IMR-90 (cell line): Measurements from ENCODE around the gene HNRNPU. TPM values are rescaled to one million over a fixed set of nuclear protein-coding genes. Genes with fewer than 3 reads are reported as not detected.

Source experiments
- ATAC-seq: fragments of 200-7000 bp; cut with Tn5 transposase; 2 replicates; pipeline ENCODE4 v1.9.1; 2020; ENCODE audit warnings: low read depth, mild to moderate bottlenecking, moderate library complexity
- BruUV-seq: library from RNA; stranded (reverse); fragments of 400-500 nt; replicated peaks from 2 replicates; lab custom pipeline; 2021; lab: Mats Ljungman, UMichigan
- CTCF ChIA-PET: fragments of 300-600 bp; formaldehyde crosslinking; extraction: SDS; loops from one replicate; lab custom pipeline; 2021; ENCODE audit warnings: antibody characterized with exemption; lab: Yijun Ruan, JAX
- POLR2A ChIA-PET: fragments of 300-600 bp; sonication (Branson Sonifier 250); formaldehyde crosslinking; loops from one replicate; lab custom pipeline; 2022; ENCODE audit warnings: antibody characterized with exemption; ENCODE audit not compliant: unreplicated experiment; lab: Charles Lee
- DNase-seq: peaks from one replicate; pipeline ENCODE4 v3.0.0; 2013
- H2AFZ ChIP-seq: replicated peaks from 2 replicates; pipeline ENCODE3; 2013; ENCODE audit warnings: low read length, mild to moderate bottlenecking; ENCODE audit not compliant: poor library complexity
- H2AK5ac ChIP-seq: 2 replicates; pipeline ENCODE4 v1.6.1; 2013; ENCODE audit warnings: low read depth, low read length, inconsistent platforms
- H2AK9ac ChIP-seq: replicated peaks from 2 replicates; pipeline ENCODE3; 2013; ENCODE audit warnings: mild to moderate bottlenecking, low read depth, low read length, moderate library complexity; ENCODE audit not compliant: poor library complexity
- H2BK120ac ChIP-seq: 2 replicates; pipeline ENCODE4 v1.6.1; 2013; ENCODE audit warnings: low read depth, low read length, inconsistent platforms
- H2BK15ac ChIP-seq: 3 replicates; pipeline ENCODE4 v1.6.1; 2013; ENCODE audit warnings: low read depth, low read length, inconsistent platforms
- H2BK20ac ChIP-seq: 2 replicates; pipeline ENCODE4 v1.6.1; 2013; ENCODE audit warnings: low read depth, mild to moderate bottlenecking, inconsistent platforms, low read length, moderate library complexity
- H2BK5ac ChIP-seq: 2 replicates; pipeline ENCODE4 v1.6.1; 2013; ENCODE audit warnings: mild to moderate bottlenecking, low read depth, low read length, inconsistent platforms; ENCODE audit not compliant: poor library complexity, severe bottlenecking
- H3K14ac ChIP-seq: replicated peaks from 2 replicates; pipeline ENCODE4 v1.6.1; 2013; ENCODE audit warnings: low read depth, low read length, inconsistent platforms
- H3K18ac ChIP-seq: 2 replicates; pipeline ENCODE4 v1.6.1; 2013; ENCODE audit warnings: low read depth, low read length, control low read depth
- H3K23ac ChIP-seq: 2 replicates; pipeline ENCODE4 v1.6.1; 2013; ENCODE audit warnings: low read depth, low read length, inconsistent platforms
- H3K27ac ChIP-seq: 2 replicates; pipeline ENCODE4 v1.5.1; 2013; ENCODE audit warnings: mild to moderate bottlenecking, control low read depth, low read length; ENCODE audit not compliant: insufficient read depth
- H3K27me3 ChIP-seq: 2 replicates; pipeline ENCODE4 v1.6.1; 2013; ENCODE audit warnings: low read length; ENCODE audit not compliant: control insufficient read depth, insufficient read depth
- H3K36me3 ChIP-seq: 2 replicates; pipeline ENCODE4 v1.6.1; 2013; ENCODE audit warnings: low read length, mixed read lengths; ENCODE audit not compliant: control insufficient read depth, insufficient read depth
- H3K4ac ChIP-seq: 2 replicates; pipeline ENCODE4 v1.6.1; 2013; ENCODE audit warnings: low read depth, low read length, inconsistent platforms
- H3K4me1 ChIP-seq: 2 replicates; pipeline ENCODE4 v1.6.1; 2013; ENCODE audit warnings: low read length, mixed read lengths; ENCODE audit not compliant: control insufficient read depth, insufficient read depth
- H3K4me2 ChIP-seq: 2 replicates; pipeline ENCODE4 v1.6.1; 2013; ENCODE audit warnings: low read depth, mild to moderate bottlenecking, control low read depth, low read length, moderate library complexity
- H3K4me3 ChIP-seq: 2 replicates; pipeline ENCODE4 v1.5.1; 2013; ENCODE audit warnings: low read depth, mild to moderate bottlenecking, control low read depth, low read length, moderate library complexity; ENCODE audit not compliant: insufficient read depth
- H3K56ac ChIP-seq: 2 replicates; pipeline ENCODE4 v1.6.1; 2013; ENCODE audit warnings: low read length, inconsistent platforms; ENCODE audit not compliant: insufficient read depth; ENCODE audit errors: extremely low read depth
- H3K79me1 ChIP-seq, 2 experiments: 2 replicates each; pipeline ENCODE4 v1.6.1; 2013; ENCODE audit warnings: low read length in 2 of 2, inconsistent platforms in 1 of 2, low read depth in 1 of 2
- H3K9ac ChIP-seq: 2 replicates; pipeline ENCODE4 v1.6.1; 2013; ENCODE audit warnings: low read depth, low read length, control low read depth
- H3K9me1 ChIP-seq: 2 replicates; pipeline ENCODE4 v1.6.1; 2013; ENCODE audit warnings: low read length, inconsistent platforms; ENCODE audit not compliant: insufficient read depth
- H3K9me3 ChIP-seq: 2 replicates; pipeline ENCODE4 v1.6.1; 2013; ENCODE audit warnings: low read length; ENCODE audit not compliant: control insufficient read depth, insufficient read depth
- H4K20me1 ChIP-seq: 2 replicates; pipeline ENCODE4 v1.6.1; 2013; ENCODE audit warnings: low read length, inconsistent platforms; ENCODE audit not compliant: insufficient read depth
- H4K5ac ChIP-seq: 2 replicates; pipeline ENCODE4 v1.6.1; 2013; ENCODE audit warnings: mild to moderate bottlenecking, low read depth, low read length, control low read depth
- H4K8ac ChIP-seq, 2 experiments: 2 replicates each; pipeline ENCODE4 v1.6.1; 2013; ENCODE audit warnings: low read depth in 2 of 2, low read length in 2 of 2, control low read depth in 1 of 2, inconsistent platforms in 1 of 2
- H4K91ac ChIP-seq: 2 replicates; pipeline ENCODE4 v1.6.1; 2013; ENCODE audit warnings: low read depth, low read length, inconsistent platforms; ENCODE audit not compliant: insufficient read depth
- POLR2A ChIP-seq: IDR thresholded peaks from 2 replicates; pipeline ENCODE4 v1.6.1; 2012; ENCODE audit warnings: mild to moderate bottlenecking, low read depth, low read length
- RCOR1 ChIP-seq: IDR thresholded peaks from 2 replicates; pipeline ENCODE4 v1.6.1; 2012; ENCODE audit warnings: mild to moderate bottlenecking, low read length, improper control_type of control experiment; ENCODE audit not compliant: insufficient replicate concordance
- WGBS, 2 experiments: methylation state at CpG; one replicate each; pipeline versions ENCODE4 v1.1.5 to v1.1.7; 2013; ENCODE audit warnings: missing lambda C conversion rate in 2 of 2; ENCODE audit not compliant: insufficient read length in 1 of 2; ENCODE audit errors: extremely low coverage in 2 of 2; 5-methylcytosine and 5-hydroxymethylcytosine counted together
- dilution Hi-C: fragments of 300-500 bp; cut with HindIII; formaldehyde crosslinking; loops from one replicate; pipeline ENCODE4 v1.14.3; 2018; ENCODE audit warnings: low sequenced_read_pairs; ENCODE audit not compliant: unreplicated experiment
- in situ Hi-C: fragments of 300-500 bp; cut with MboI; formaldehyde crosslinking; loops from 3 replicates; pipeline ENCODE4 v1.14.3; 2019; ENCODE audit warnings: low sequenced_read_pairs, inconsistent platforms, mixed read lengths
- intact Hi-C: fragments of 100-400 bp; cut with micrococcal nuclease; formaldehyde crosslinking; loops from 2 replicates; pipeline ENCODE4 v1.10.0; 2022
- polyA plus RNA-seq, 3 experiments: library from polyadenylated mRNA; depleted of rRNA; stranded (reverse); fragments of >200 nt; gene quantifications; 2 replicates each; pipeline ENCODE4 v1.2.3, GENCODE V29; 2012; ENCODE audit warnings: low replicate concordance in 1 of 3
- total RNA-seq: library from RNA; depleted of rRNA; stranded (reverse); fragments of >200 nt; gene quantifications from 2 replicates; pipeline ENCODE4 v1.2.3, GENCODE V29; 2012

Gene HNRNPU
- total and polyA plus RNA-seq, 2 of the 4 experiments (the other 2 are of a cell fraction) = 151 to 169 TPM

DNA sequence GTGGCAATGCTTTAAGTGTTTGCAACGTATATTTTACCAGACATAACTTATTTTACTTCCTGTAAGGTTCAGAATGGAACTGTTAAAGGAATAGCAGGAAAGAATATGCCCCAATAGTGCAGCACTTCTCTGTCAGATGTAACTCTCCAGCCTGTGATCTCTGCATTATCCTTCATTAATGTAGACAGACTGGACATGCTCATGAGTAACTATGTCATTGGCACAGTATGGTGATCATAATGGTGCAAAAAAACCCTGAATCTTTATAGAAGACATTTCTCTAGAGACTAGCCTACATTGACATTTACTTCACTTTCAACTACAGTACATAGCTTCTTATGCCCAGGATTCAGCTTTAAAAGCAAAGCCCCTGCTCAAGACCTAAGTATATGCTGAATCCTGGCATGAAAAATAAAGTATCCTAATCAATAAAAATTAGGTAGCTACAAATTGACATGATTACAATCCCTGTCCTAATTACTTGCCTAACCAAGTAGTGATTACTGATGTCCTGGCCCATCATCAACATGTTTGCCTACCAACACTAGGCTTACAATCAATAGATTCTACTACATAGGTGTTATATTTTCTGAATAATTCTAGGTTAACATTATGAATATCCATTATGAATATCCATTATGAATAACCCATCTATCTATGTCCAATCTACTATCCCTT is 15.0 kb downstream of the HNRNPU start:
- Histone ChIP-seq H3K27ac (no peak overlapping the region), H2AK5ac (no peak overlapping the region), H2AFZ (no peak overlapping the region), H4K8ac (no peak overlapping the region), H3K9me1 (no peaks in the 10 kb centered on the region), H3K4me1 (peaks cover under 1% of the 10 kb centered on the region; the same call in 1 of the 2 replicates), H3K27me3 (no peaks in the 10 kb centered on the region), H2BK120ac (no peak overlapping the region), H2AK9ac (no peak overlapping the region), H3K4me2 (no peak overlapping the region), H4K20me1 (peaks cover 17% of the 10 kb centered on the region; the same call in 1 of the 2 replicates), H2BK5ac (peak overlapping the region; percentile 2), H3K23ac (no peak overlapping the region), H4K5ac (no peak overlapping the region), H3K36me3 (peaks cover 31% of the 10 kb centered on the region), H3K9me3 (no peaks in the 10 kb centered on the region), H3K9ac (no peak overlapping the region), H2BK20ac (no peak overlapping the region), H4K91ac (no peak overlapping the region), H3K14ac (no peak overlapping the region), H3K4me3 (no peak overlapping the region), H3K56ac (no peak overlapping the region), H2BK15ac (no peak overlapping the region), H3K4ac (no peak overlapping the region), H3K79me1 (peaks cover 8 to 22% of the 10 kb centered on the region in 2 experiments; a peak in 3 of 4 replicates), H3K18ac (no peak overlapping the region)
- CTCF ChIA-PET = interaction anchor here (0.7 to 2.3 kb wide), 3 partner anchors 10 to 1365 kb away, joined by 3 to 16 read pairs (median 3); no protein-coding TSS in a partner anchor
- dilution Hi-C loops (no loop called here), intact Hi-C loops (no loop called here), in situ Hi-C loops (no loop called here)
- POLR2A ChIA-PET = no interaction called here
- no peak for ATAC-seq
- DNase-seq = no peak
- TF ChIP-seq RCOR1 (no peak), POLR2A (peak; percentile 27)
- WGBS, 2 experiments = no CpG with 5 or more reads among the region's 1 CpG
- BruUV-seq = no TSS peak
